Effector memory CD4-positive, alpha-beta T cell (primary cell): ENCODE results near the gene MYNN.

Experiments
- DNase-seq, 3 donors: peaks; one replicate each; pipeline ENCODE4 v3.0.0-alpha.2; 2020
- H3K27ac ChIP-seq: 2 replicates; pipeline ENCODE4 v1.7.0; 2013; ENCODE audit warnings: mild to moderate bottlenecking, low read length, moderate library complexity; ENCODE audit not compliant: insufficient read depth, poor library complexity, severe bottlenecking
- H3K27me3 ChIP-seq: replicated peaks from 2 replicates; pipeline ENCODE4 v1.7.0; 2013; ENCODE audit warnings: mild to moderate bottlenecking, low read length; ENCODE audit not compliant: insufficient read depth, control insufficient read depth, poor library complexity, severe bottlenecking
- H3K36me3 ChIP-seq: 2 replicates; pipeline ENCODE4 v1.7.0; 2013; ENCODE audit warnings: mild to moderate bottlenecking, low read length, moderate library complexity; ENCODE audit not compliant: control insufficient read depth, insufficient read depth
- H3K4me1 ChIP-seq: 2 replicates; pipeline ENCODE4 v1.7.0; 2013; ENCODE audit warnings: low read length, mild to moderate bottlenecking; ENCODE audit not compliant: control insufficient read depth, insufficient read depth, poor library complexity, severe bottlenecking
- H3K4me3 ChIP-seq: 2 replicates; pipeline ENCODE4 v1.7.0; 2013; ENCODE audit warnings: low read length, low read depth, mild to moderate bottlenecking; ENCODE audit not compliant: insufficient read depth, poor library complexity, severe bottlenecking
- H3K9me3 ChIP-seq: 2 replicates; pipeline ENCODE4 v1.7.0; 2013; ENCODE audit warnings: mild to moderate bottlenecking, low read length, moderate library complexity; ENCODE audit not compliant: control insufficient read depth

The MYNN gene

GRCh38 chr3:169825316-169825715, 52.1 kb downstream of the MYNN start:
- Histone ChIP-seq H3K27ac (no peak overlapping the region), H3K27me3 (no peaks in the 10 kb centered on the region), H3K9me3 (no peaks in the 10 kb centered on the region), H3K36me3 (no peaks in the 10 kb centered on the region), H3K4me1 (no peaks in the 10 kb centered on the region), H3K4me3 (no peak overlapping the region)
- DNase-seq = no peak

- Histone ChIP-seq H3K27me3 (no peaks in the 10 kb centered on the region), H3K27ac (no peak overlapping the region), H3K4me1 (no peaks in the 10 kb centered on the region), H3K9me3 (no peaks in the 10 kb centered on the region), H3K4me3 (no peak overlapping the region), H3K36me3 (no peaks in the 10 kb centered on the region)
- no peak for DNase-seq
Measured at GRCh38 chr3:169827712-169828111, 54.5 kb downstream of the MYNN start.

GRCh38 chr3:169835533-169835932, 62.3 kb downstream of the MYNN start:
- Histone ChIP-seq H3K36me3 (no peaks in the 10 kb centered on the region), H3K27ac (no peak overlapping the region), H3K9me3 (no peaks in the 10 kb centered on the region), H3K27me3 (no peaks in the 10 kb centered on the region), H3K4me1 (no peaks in the 10 kb centered on the region), H3K4me3 (no peak overlapping the region)
- no peak for DNase-seq

GRCh38 chr3:169836078-169836941, 63.1 kb downstream of the MYNN start:
- no peaks in the 10 kb centered on the region for H3K36me3 ChIP-seq
- no peak overlapping the region for H3K4me3 ChIP-seq
- H3K27me3 ChIP-seq = no peaks in the 10 kb centered on the region
- no peaks in the 10 kb centered on the region for H3K9me3 ChIP-seq
- no peak overlapping the region for H3K27ac ChIP-seq
- no peaks in the 10 kb centered on the region for H3K4me1 ChIP-seq
- DNase-seq = no peak

GRCh38 chr3:169836942-169837275, 63.7 kb downstream of the MYNN start:
- Histone ChIP-seq H3K27ac (no peak overlapping the region), H3K27me3 (no peaks in the 10 kb centered on the region), H3K9me3 (no peaks in the 10 kb centered on the region), H3K36me3 (no peaks in the 10 kb centered on the region), H3K4me3 (no peak overlapping the region), H3K4me1 (no peaks in the 10 kb centered on the region)
- no peak for DNase-seq

GRCh38 chr3:169838511-169839030, 65.4 kb downstream of the MYNN start:
- Histone ChIP-seq H3K27ac (no peak overlapping the region), H3K9me3 (no peaks in the 10 kb centered on the region), H3K36me3 (no peaks in the 10 kb centered on the region), H3K4me3 (no peak overlapping the region), H3K27me3 (no peaks in the 10 kb centered on the region), H3K4me1 (no peaks in the 10 kb centered on the region)
- DNase-seq = no peak
